Measurements from ENCODE around the gene RTF2. TPM values are rescaled to one million over a fixed set of nuclear protein-coding genes. Genes with fewer than 3 reads are reported as not detected.
A peak's percentile ranks its signal among the peaks of the same experiment; 100 is the strongest.

Gene RTF2
- total RNA-seq, 1 experiment from 2014 or later = 171 TPM

GRCh38 chr20:56453352-56453751 lies 15.1 kb upstream of the RTF2 start:
- no peak overlapping the region for H3K4me3 ChIP-seq
- no peaks in the 10 kb centered on the region for H3K9me3 ChIP-seq
- DNase-seq = no peak
- H3K36me3 ChIP-seq = no peaks in the 10 kb centered on the region
- no peaks in the 10 kb centered on the region for H3K27me3 ChIP-seq

- no peak overlapping the region for H3K4me3 ChIP-seq
- no peaks in the 10 kb centered on the region for H3K27me3 ChIP-seq
- no peak for DNase-seq
- no peaks in the 10 kb centered on the region for H3K9me3 ChIP-seq
- H3K36me3 ChIP-seq = no peaks in the 10 kb centered on the region
These were observed 13.7 kb upstream of the RTF2 start for GRCh38 chr20:56454754-56455153.

DNA sequence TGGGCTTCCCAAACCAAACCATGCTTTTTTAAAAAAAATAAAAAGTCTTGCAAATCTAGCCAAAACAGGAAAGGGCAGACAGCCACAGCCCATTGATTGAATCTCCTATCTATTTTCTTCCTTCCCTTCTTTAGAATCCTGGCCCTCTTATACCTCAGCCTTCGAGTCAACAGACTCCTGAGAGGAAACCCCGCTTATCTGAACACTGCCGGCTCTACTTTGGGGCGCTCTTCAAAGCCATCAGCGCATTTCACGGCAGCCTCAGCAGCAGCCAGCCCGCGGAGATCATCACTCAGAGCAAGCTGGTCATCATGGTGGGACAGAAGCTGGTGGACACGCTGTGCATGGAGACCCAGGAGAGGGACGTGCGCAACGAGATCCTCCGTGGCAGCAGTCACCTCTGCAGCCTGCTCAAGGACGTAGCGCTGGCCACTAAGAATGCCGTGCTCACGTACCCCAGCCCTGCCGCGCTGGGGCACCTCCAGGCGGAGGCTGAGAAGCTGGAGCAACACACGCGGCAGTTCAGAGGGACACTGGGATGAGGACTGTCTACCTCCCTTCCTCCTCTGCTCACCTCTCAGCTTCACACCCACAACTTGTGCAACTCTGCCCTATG lies 10.1 kb upstream of the RTF2 start:
- no peak for DNase-seq
- H3K4me3 ChIP-seq = no peak overlapping the region
- no peaks in the 10 kb centered on the region for H3K36me3 ChIP-seq
- H3K9me3 ChIP-seq = peaks cover 1% of the 10 kb centered on the region; the same call in 1 of the 2 replicates
- H3K27me3 ChIP-seq = no peaks in the 10 kb centered on the region

DNA sequence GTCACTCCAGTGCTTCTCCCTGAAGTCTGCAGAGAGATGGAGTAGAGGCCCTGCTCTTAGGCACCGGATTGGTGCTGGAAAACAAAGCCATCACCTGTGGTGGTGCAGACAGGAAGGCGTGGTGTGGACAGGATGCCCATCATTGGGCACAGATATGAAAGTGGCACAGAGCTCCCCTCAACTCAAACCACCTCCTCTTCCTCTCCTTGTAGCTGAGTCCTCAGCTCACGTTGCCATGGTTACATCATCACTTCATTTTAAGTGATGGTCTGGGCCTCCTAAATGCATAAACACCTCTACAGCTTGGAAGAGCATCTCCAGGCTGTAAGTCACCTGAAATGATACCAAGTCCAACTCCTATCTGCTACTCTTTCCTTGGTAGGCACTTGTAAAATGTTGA lies 8.0 kb upstream of the RTF2 start:
- no peaks in the 10 kb centered on the region for H3K27me3 ChIP-seq
- peaks cover 1% of the 10 kb centered on the region; the same call in 1 of the 2 replicates for H3K9me3 ChIP-seq
- no peaks in the 10 kb centered on the region for H3K36me3 ChIP-seq
- H3K4me3 ChIP-seq = no peak overlapping the region
- no peak for DNase-seq

DNA sequence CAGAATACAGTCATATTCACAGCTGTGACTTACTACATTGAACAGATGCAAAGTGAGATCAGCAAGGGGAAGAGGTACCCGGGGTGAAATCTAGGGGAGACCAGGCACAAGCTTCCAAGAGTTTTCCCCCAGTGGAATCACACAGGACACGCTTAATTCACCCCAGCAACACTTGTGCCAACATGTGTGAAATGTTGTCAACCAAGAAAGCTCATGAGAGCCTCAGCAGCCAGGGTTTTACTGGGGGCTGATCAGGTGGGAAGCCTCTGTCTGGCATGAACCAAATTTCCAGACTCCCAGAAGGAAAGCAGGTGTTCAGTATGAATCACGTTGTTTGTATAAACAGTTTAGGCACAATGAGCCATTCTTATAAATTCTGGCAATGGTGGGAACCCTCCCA lies 6.9 kb upstream of the RTF2 start:
- DNase-seq = no peak
- no peaks in the 10 kb centered on the region for H3K27me3 ChIP-seq
- H3K9me3 ChIP-seq = peaks cover 1% of the 10 kb centered on the region; the same call in 1 of the 2 replicates
- H3K4me3 ChIP-seq = no peak overlapping the region
- H3K36me3 ChIP-seq = no peaks in the 10 kb centered on the region

- peaks cover 1% of the 10 kb centered on the region; the same call in 1 of the 2 replicates for H3K9me3 ChIP-seq
- H3K4me3 ChIP-seq = no peak overlapping the region
- no peaks in the 10 kb centered on the region for H3K36me3 ChIP-seq
- H3K27me3 ChIP-seq = no peaks in the 10 kb centered on the region
- no peak for DNase-seq
These were observed 5.0 kb upstream of the RTF2 start for GRCh38 chr20:56463428-56463827.

DNA sequence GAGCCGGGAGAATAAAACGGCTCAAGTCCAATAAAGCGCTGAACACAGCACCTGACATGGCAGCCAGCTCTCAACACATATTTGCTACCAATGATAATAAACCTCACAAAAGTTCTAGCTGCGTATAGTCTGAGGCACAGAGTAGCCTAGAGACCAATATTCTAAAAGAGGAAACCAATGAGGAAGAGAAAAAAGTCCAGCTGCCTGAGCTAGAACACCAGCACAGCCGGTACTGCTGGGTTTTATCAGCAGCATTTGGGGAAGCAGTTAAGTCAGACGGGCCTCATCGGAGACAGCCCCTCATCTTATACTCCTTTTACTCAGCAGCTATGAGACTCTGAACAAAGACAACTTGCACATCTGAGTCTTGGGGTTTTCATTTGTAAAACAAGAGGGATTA lies 2.4 kb upstream of the RTF2 start:
- no peak for DNase-seq
- no peak overlapping the region for H3K4me3 ChIP-seq
- H3K27me3 ChIP-seq = no peaks in the 10 kb centered on the region
- peaks cover 13% of the 10 kb centered on the region for H3K36me3 ChIP-seq
- peaks cover under 1% of the 10 kb centered on the region; the same call in 1 of the 2 replicates for H3K9me3 ChIP-seq

DNA sequence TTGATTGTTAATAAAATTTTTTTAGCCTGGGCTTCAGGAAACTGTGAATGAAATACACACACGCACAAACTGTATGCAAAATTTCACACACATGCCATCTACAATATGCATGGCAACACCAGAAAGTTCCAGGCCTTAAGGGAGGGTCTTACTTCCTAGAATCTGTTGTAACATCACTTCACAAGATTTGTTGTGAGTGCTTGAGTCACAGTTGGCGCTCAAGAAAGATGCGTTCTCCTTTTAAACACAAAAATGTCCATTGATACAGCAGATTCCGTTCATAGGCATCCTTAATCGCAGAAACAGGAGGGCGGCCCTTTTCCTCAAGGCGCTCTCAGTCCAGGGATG lies 485 bp upstream of the RTF2 start:
- H3K4me3 ChIP-seq = peak overlapping the region; percentile 77
- DNase-seq = no peak
- H3K27me3 ChIP-seq = no peaks in the 10 kb centered on the region
- no peaks in the 10 kb centered on the region for H3K9me3 ChIP-seq
- peaks cover 20% of the 10 kb centered on the region for H3K36me3 ChIP-seq

GRCh38 chr20:56469077-56469449 lies 636 bp downstream of the RTF2 start:
- H3K27me3 ChIP-seq = no peaks in the 10 kb centered on the region
- H3K4me3 ChIP-seq = peak overlapping the region; percentile 77
- DNase-seq = no peak
- peaks cover 32% of the 10 kb centered on the region for H3K36me3 ChIP-seq
- no peaks in the 10 kb centered on the region for H3K9me3 ChIP-seq

GRCh38 chr20:56483970-56484369 lies 15.5 kb downstream of the RTF2 start:
- Histone ChIP-seq H3K36me3 (peaks cover 62% of the 10 kb centered on the region), H3K4me3 (no peak overlapping the region), H3K9me3 (no peaks in the 10 kb centered on the region), H3K27me3 (no peaks in the 10 kb centered on the region)
- DNase-seq = no peak

GRCh38 chr20:56487216-56487615 lies 18.8 kb downstream of the RTF2 start:
- Histone ChIP-seq H3K27me3 (no peaks in the 10 kb centered on the region), H3K4me3 (no peak overlapping the region), H3K9me3 (no peaks in the 10 kb centered on the region), H3K36me3 (peaks cover 60% of the 10 kb centered on the region)
- no peak for DNase-seq

DNA sequence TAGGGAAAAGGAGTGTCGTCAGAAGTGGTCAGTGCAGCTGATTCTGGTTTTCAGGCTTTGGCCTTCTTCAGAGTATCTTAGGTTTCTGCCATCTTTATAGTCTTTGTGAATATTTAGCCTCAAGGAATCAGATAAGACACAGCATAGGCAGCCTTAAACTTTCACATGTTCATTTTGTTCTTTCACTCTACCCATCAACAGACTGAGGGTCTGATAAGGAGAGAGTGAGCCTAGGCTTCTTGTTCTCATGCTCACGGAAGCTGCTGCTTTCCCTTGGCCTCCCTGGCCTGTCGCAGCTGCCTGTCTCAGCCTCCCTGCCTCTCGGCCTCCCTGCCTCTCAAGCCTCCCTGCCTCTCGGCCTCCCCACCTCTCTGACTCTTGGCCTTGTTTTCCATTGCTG lies 20.1 kb downstream of the RTF2 start:
- no peaks in the 10 kb centered on the region for H3K27me3 ChIP-seq
- H3K36me3 ChIP-seq = peaks cover 63% of the 10 kb centered on the region
- no peaks in the 10 kb centered on the region for H3K9me3 ChIP-seq
- DNase-seq = no peak
- H3K4me3 ChIP-seq = no peak overlapping the region

GRCh38 chr20:56501116-56501515 lies 32.7 kb downstream of the RTF2 start:
- no peak overlapping the region for H3K4me3 ChIP-seq
- no peaks in the 10 kb centered on the region for H3K27me3 ChIP-seq
- peaks cover 34% of the 10 kb centered on the region for H3K36me3 ChIP-seq
- no peak for DNase-seq
- no peaks in the 10 kb centered on the region for H3K9me3 ChIP-seq

DNA sequence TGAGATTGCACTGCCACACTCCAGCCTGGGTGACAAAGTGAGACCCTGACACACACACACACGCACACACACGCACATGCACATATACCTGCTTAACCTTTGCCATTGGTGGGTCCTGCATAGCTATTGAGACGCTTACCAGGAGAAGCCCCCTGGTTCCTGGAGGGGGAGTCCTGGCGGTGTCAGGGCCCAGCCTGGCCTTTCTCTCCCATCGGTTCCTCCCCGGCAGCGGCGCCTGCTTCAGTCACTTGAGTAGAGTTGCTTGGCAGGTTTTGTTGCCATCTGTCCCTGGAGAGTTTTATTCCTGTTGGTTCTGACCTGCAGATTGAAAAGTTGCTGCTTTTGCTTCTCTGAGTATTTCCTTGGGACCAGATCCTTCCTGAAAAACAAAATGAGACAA lies 35.5 kb downstream of the RTF2 start:
- H3K36me3 ChIP-seq = peaks cover 10% of the 10 kb centered on the region
- DNase-seq = no peak
- H3K27me3 ChIP-seq = no peaks in the 10 kb centered on the region
- H3K4me3 ChIP-seq = no peak overlapping the region
- H3K9me3 ChIP-seq = no peaks in the 10 kb centered on the region

GRCh38 chr20:56504373-56505005 lies 36.1 kb downstream of the RTF2 start:
- no peaks in the 10 kb centered on the region for H3K9me3 ChIP-seq
- peaks cover 12% of the 10 kb centered on the region for H3K36me3 ChIP-seq
- H3K4me3 ChIP-seq = no peak overlapping the region
- H3K27me3 ChIP-seq = no peaks in the 10 kb centered on the region
- DNase-seq = no peak

- Histone ChIP-seq H3K36me3 (peaks cover 15% of the 10 kb centered on the region), H3K9me3 (no peaks in the 10 kb centered on the region), H3K4me3 (no peak overlapping the region), H3K27me3 (no peaks in the 10 kb centered on the region)
- DNase-seq = no peak
These were observed 37.7 kb downstream of the RTF2 start for GRCh38 chr20:56506103-56506502.

GRCh38 chr20:56511926-56512325 lies 43.5 kb downstream of the RTF2 start:
- Histone ChIP-seq H3K27me3 (no peaks in the 10 kb centered on the region), H3K4me3 (no peak overlapping the region), H3K9me3 (no peaks in the 10 kb centered on the region), H3K36me3 (peaks cover 38% of the 10 kb centered on the region)
- DNase-seq = no peak

Measured in MG63 (cell line).